GM12892 (cell line): ENCODE results near the gene NCK2.

Experiments used
- POLR2A ChIP-seq: IDR thresholded peaks from 2 replicates; pipeline ENCODE4 v1.6.1; 2011; ENCODE audit warnings: low read depth, low read length, control low read depth
- POLR2AphosphoS5 ChIP-seq: IDR thresholded peaks from 2 replicates; pipeline ENCODE4 v1.6.1; 2011; ENCODE audit warnings: low read depth, low read length, control low read depth

DNA sequence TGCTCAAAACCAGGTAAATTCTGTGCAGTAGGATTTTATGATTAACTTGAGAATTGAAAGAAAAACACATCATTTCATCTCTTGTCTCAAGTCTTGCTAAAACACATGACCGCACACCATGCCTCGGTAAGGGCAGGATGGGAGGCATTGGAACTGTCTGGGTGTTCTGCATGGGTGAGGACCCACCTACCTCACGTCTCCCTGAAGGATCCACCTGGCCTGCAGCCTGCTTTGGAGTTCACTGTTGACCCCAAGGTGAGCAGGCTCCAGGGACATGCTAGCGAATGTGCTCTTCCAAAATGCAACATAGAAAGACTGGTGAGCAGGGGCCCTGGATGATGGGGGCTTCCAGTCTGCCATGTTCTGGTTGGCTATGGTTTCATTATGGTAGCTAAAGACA, 131.5 kb downstream of the NCK2 start:
- no peak for TF ChIP-seq POLR2A
- TF ChIP-seq POLR2AphosphoS5: no peak
